PC-3 (cell line): Measurements from ENCODE around the gene PODN.

ENCODE experiments used
- CTCF ChIP-seq: fragments of 300-600 bp; sonication (generic); conservative IDR thresholded peaks from 2 replicates; pipeline ENCODE4 v1.5.1; 2017; ENCODE audit warnings: antibody characterized with exemption, low read depth, mild to moderate bottlenecking, low read length
- EZH2 ChIP-seq: fragments of 300-600 bp; sonication (generic); IDR thresholded peaks from one replicate; pipeline ENCODE4 v1.6.1; 2017; ENCODE audit warnings: antibody characterized with exemption, mild to moderate bottlenecking, low read length; ENCODE audit not compliant: unreplicated experiment

GRCh38 chr1:53063744-53064515 is 1.9 kb downstream of the PODN start:
- TF ChIP-seq CTCF (no peak), EZH2 (no peak)
